ENCODE data around the gene GPC5. TPM values are rescaled to one million over a fixed set of nuclear protein-coding genes. Genes with fewer than 3 reads are reported as not detected.
"Not testable (repeated sequence)": the region's sequence is repeated elsewhere in the genome, so short reads cannot be mapped to it uniquely, and the experiment has no call there.

Gene GPC5
- total and polyA plus RNA-seq, 9 donors: 0.10 to 1.5 (median 0.38) TPM

DNA sequence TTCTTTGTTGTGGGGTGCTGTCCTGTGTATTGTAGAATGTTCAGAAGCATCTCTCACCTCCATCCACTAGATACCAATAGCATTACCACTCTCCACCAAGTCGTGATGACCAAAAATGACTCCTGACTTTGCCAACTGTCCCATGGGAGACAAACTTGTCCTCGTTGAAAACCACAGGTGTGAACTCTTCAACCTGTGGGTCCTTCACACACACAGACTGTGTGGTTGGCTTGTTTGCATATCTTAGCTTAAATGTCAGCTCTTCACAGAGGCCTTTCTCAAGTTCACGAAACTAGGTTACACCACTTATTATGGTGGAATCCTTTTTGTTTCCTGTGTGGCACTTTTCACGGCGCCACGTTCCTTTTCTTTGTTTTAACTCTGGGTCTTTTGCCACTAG, 6.8 kb downstream of the GPC5 start:
- 91 to 93% (median 91%) methylated on average over 6 of the region's 6 CpGs for WGBS, 3 donors
- no peaks in the 10 kb centered on the region for H3K9me3 ChIP-seq
- H3K27me3 ChIP-seq: no peaks in the 10 kb centered on the region
- no peaks in the 10 kb centered on the region for H3K4me1 ChIP-seq (ENCODE audit: insufficient read depth)
- H3K27ac ChIP-seq: no peak overlapping the region
- intact Hi-C loops (cut with DNase I): no loop called here
- TF ChIP-seq POLR2A (IDR thresholded peaks at IDR 0.05): no peak
- TF ChIP-seq EP300 (IDR thresholded peaks at IDR 0.05): no peak
- TF ChIP-seq, protein P1, sequence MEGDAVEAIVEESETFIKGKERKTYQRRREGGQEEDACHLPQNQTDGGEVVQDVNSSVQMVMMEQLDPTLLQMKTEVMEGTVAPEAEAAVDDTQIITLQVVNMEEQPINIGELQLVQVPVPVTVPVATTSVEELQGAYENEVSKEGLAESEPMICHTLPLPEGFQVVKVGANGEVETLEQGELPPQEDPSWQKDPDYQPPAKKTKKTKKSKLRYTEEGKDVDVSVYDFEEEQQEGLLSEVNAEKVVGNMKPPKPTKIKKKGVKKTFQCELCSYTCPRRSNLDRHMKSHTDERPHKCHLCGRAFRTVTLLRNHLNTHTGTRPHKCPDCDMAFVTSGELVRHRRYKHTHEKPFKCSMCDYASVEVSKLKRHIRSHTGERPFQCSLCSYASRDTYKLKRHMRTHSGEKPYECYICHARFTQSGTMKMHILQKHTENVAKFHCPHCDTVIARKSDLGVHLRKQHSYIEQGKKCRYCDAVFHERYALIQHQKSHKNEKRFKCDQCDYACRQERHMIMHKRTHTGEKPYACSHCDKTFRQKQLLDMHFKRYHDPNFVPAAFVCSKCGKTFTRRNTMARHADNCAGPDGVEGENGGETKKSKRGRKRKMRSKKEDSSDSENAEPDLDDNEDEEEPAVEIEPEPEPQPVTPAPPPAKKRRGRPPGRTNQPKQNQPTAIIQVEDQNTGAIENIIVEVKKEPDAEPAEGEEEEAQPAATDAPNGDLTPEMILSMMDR (IDR thresholded peaks at IDR 0.05): no peak
- no peak for DNase-seq
- H3K4me3 ChIP-seq: no peak overlapping the region
- no peaks in the 10 kb centered on the region for H3K36me3 ChIP-seq

DNA sequence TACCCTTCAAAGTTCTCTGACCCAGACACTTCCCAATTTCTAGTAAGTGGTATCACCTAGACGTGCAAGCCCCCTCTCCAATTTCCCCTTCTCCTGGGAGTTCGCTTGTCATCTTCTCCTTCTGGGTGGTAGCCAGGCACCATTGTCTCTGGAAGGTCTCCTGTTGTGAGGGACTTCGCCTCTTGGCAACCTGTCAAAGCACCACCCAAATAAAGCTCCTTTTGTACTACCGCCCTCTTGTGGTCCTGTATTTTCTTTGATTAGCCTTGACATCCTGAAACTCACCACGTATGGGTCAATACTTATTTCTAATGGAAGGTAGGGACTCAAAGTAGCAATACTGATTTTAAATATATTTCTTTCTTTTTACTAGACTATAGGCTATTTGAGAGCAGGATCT, 8.2 kb downstream of the GPC5 start:
- Histone ChIP-seq H3K4me1 (ENCODE audit: insufficient read depth) (no peaks in the 10 kb centered on the region), H3K9me3 (no peaks in the 10 kb centered on the region), H3K4me3 (no peak overlapping the region), H3K27ac (no peak overlapping the region), H3K27me3 (no peaks in the 10 kb centered on the region), H3K36me3 (no peaks in the 10 kb centered on the region)
- TF ChIP-seq, protein P1 (IDR thresholded peaks at IDR 0.05): no peak
- TF ChIP-seq EP300 (IDR thresholded peaks at IDR 0.05) (no peak), POLR2A (IDR thresholded peaks at IDR 0.05) (no peak)
- intact Hi-C loops (cut with DNase I): no loop called here
- DNase-seq: no peak
- WGBS, 3 donors: 68 to 72% (median 69%) methylated on average over 5 of the region's 5 CpGs

DNA sequence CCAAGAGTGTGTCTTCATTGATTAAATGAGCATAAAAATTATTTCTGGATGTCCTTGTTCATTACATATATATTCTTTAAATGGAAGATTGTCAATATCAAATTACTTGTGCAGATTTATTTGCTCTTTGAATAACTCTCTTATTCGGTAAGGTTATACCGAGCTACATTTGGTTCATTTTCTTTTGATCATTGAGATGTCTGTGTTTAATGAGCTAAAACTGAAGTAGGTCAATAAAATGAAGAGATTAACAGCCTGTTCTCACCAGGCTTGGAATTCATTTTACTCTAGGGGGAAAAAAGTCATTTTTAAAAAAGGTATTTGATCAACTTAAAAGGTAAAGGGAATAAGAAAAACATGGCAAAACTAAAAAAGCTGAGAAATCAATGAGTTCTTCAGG, 10.6 kb downstream of the GPC5 start:
- 70 to 77% (median 77%) methylated on average over 2 of the region's 2 CpGs for WGBS, 3 donors
- H3K27me3 ChIP-seq: no peaks in the 10 kb centered on the region
- H3K4me1 ChIP-seq (ENCODE audit: insufficient read depth): no peaks in the 10 kb centered on the region
- H3K27ac ChIP-seq: no peak overlapping the region
- no peaks in the 10 kb centered on the region for H3K9me3 ChIP-seq
- TF ChIP-seq POLR2A (IDR thresholded peaks at IDR 0.05) (no peak), EP300 (IDR thresholded peaks at IDR 0.05) (no peak)
- TF ChIP-seq, protein P1 (IDR thresholded peaks at IDR 0.05): no peak
- intact Hi-C loops (cut with DNase I): no loop called here
- no peak overlapping the region for H3K4me3 ChIP-seq
- H3K36me3 ChIP-seq: no peaks in the 10 kb centered on the region
- no peak for DNase-seq

DNA sequence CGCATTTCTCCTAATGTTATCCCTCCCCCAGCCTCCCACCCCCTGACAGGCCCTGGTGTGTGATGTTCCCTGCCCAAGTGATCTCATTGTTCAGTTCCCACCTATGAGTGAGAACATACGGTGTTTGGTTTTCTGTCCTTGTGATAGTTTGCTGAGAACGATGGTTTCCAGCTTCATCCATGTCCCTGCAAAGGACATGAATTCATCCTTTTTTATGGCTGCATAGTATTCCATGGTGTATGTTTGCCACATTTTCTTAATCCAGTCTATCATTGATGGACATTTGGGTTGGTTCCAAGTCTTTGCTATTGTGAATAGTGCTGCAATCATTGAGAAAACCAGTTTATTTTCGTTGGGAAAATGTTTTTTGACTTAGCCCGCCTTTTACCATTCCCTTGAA, 18.2 kb downstream of the GPC5 start:
- DNase-seq; H3K4me1 ChIP-seq (ENCODE audit: insufficient read depth); H3K36me3 ChIP-seq; intact Hi-C loops (cut with DNase I); H3K27me3 ChIP-seq; H3K9me3 ChIP-seq; H3K4me3 ChIP-seq; H3K27ac ChIP-seq: not testable (repeated sequence)
- 48 to 75% (median 70%) methylated on average over 5 of the region's 5 CpGs for WGBS, 3 donors

DNA sequence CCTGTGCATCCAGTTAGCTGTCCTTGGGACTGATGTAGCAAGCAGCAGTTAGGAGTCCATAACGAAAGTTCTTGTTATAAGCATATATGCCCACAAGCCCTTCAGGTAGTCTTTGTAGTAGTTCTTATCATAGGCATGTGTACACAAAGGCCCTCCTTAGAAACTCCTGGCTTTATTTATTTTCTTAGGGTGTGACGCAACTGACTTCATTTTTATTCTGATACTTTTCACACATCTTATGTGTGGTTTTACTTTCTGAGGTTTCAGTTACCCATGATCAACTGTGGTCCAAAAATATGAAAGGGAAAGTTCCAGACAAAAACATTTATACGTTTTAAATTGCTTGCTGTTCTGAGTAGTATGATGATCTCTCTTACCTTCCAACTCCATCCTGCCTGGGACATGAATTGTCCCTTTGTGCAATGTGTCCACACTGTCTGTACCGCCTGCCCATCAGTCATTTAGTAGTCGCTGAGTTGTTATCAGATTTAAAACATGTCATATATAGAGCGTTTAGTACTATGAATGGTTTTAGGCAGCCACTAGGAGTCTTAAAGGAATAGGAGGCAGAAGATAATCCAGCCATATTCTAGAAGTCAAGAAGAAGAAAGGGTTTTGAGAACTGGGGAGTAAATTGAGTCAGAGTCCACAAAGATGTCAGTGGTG, 19.4 kb downstream of the GPC5 start:
- Histone ChIP-seq H3K4me3 (no peak overlapping the region), H3K36me3 (no peaks in the 10 kb centered on the region), H3K4me1 (ENCODE audit: insufficient read depth) (no peaks in the 10 kb centered on the region), H3K9me3 (no peaks in the 10 kb centered on the region), H3K27ac (no peak overlapping the region), H3K27me3 (no peaks in the 10 kb centered on the region)
- WGBS, 3 donors: 39 to 63% (median 45%) methylated on average over 6 of the region's 6 CpGs
- TF ChIP-seq EP300 (IDR thresholded peaks at IDR 0.05): no peak
- intact Hi-C loops (cut with DNase I): no loop called here
- DNase-seq: no peak

All from ovary (tissue), 9 donors.